ENCODE results near the gene VEGFA. TPM values are rescaled to one million over a fixed set of nuclear protein-coding genes. Genes with fewer than 3 reads are reported as not detected.

The VEGFA gene
- total RNA-seq, 1 donor from 2014 or later: 236 TPM

GRCh38 chr6:43761666-43762409 lies 8.2 kb upstream of the VEGFA start:
- Histone ChIP-seq H3K27me3 (ENCODE audit: control insufficient read depth, insufficient read depth, low read length) (peaks cover 8% of the 10 kb centered on the region), H3K36me3 (ENCODE audit: control insufficient read depth, insufficient read depth, low read length) (no peaks in the 10 kb centered on the region), H3K4me3 (ENCODE audit: low read depth, low read length) (no peak overlapping the region)
- no peak for TF ChIP-seq CTCF (IDR thresholded peaks at IDR 0.05; ENCODE audit: insufficient read depth, low read length, poor library complexity, severe bottlenecking)
- DNase-seq (ENCODE audit: low read depth): no peak

GRCh38 chr6:43762410-43762768 lies 7.6 kb upstream of the VEGFA start:
- peaks cover 8% of the 10 kb centered on the region for H3K27me3 ChIP-seq (ENCODE audit: control insufficient read depth, insufficient read depth, low read length)
- no peak for DNase-seq (ENCODE audit: low read depth)
- H3K36me3 ChIP-seq (ENCODE audit: control insufficient read depth, insufficient read depth, low read length): no peaks in the 10 kb centered on the region
- TF ChIP-seq CTCF (IDR thresholded peaks at IDR 0.05; ENCODE audit: insufficient read depth, low read length, poor library complexity, severe bottlenecking): no peak
- no peak overlapping the region for H3K4me3 ChIP-seq (ENCODE audit: low read depth, low read length)

GRCh38 chr6:43762966-43763695 lies 6.9 kb upstream of the VEGFA start:
- no peak for DNase-seq (ENCODE audit: low read depth)
- no peak for TF ChIP-seq CTCF (IDR thresholded peaks at IDR 0.05; ENCODE audit: insufficient read depth, low read length, poor library complexity, severe bottlenecking)
- H3K36me3 ChIP-seq (ENCODE audit: control insufficient read depth, insufficient read depth, low read length): no peaks in the 10 kb centered on the region
- H3K27me3 ChIP-seq (ENCODE audit: control insufficient read depth, insufficient read depth, low read length): peaks cover 8% of the 10 kb centered on the region
- no peak overlapping the region for H3K4me3 ChIP-seq (ENCODE audit: low read depth, low read length)

GRCh38 chr6:43763812-43764522 lies 6.0 kb upstream of the VEGFA start:
- no peak overlapping the region for H3K4me3 ChIP-seq (ENCODE audit: low read depth, low read length)
- H3K27me3 ChIP-seq (ENCODE audit: control insufficient read depth, insufficient read depth, low read length): peaks cover 8% of the 10 kb centered on the region
- DNase-seq (ENCODE audit: low read depth): no peak
- no peaks in the 10 kb centered on the region for H3K36me3 ChIP-seq (ENCODE audit: control insufficient read depth, insufficient read depth, low read length)
- TF ChIP-seq CTCF (IDR thresholded peaks at IDR 0.05; ENCODE audit: insufficient read depth, low read length, poor library complexity, severe bottlenecking): no peak

- no peaks in the 10 kb centered on the region for H3K36me3 ChIP-seq (ENCODE audit: control insufficient read depth, insufficient read depth, low read length)
- no peak for TF ChIP-seq CTCF (IDR thresholded peaks at IDR 0.05; ENCODE audit: insufficient read depth, low read length, poor library complexity, severe bottlenecking)
Observed at GRCh38 chr6:43764772-43765171, 5.2 kb upstream of the VEGFA start.

More at GRCh38 chr6:43764772-43765171, 5.2 kb upstream of the VEGFA start:
- DNase-seq (ENCODE audit: low read depth): no peak
- peaks cover 8% of the 10 kb centered on the region for H3K27me3 ChIP-seq (ENCODE audit: control insufficient read depth, insufficient read depth, low read length)
- no peak overlapping the region for H3K4me3 ChIP-seq (ENCODE audit: low read depth, low read length)
